ENCODE data around the gene RHBG. TPM values are rescaled to one million over a fixed set of nuclear protein-coding genes. Genes with fewer than 3 reads are reported as not detected.
A peak's percentile ranks its signal among the peaks of the same experiment; 100 is the strongest.
"Not testable (repeated sequence)": the region's sequence is repeated elsewhere in the genome, so short reads cannot be mapped to it uniquely, and the experiment has no call there.

RHBG gene, protein sequence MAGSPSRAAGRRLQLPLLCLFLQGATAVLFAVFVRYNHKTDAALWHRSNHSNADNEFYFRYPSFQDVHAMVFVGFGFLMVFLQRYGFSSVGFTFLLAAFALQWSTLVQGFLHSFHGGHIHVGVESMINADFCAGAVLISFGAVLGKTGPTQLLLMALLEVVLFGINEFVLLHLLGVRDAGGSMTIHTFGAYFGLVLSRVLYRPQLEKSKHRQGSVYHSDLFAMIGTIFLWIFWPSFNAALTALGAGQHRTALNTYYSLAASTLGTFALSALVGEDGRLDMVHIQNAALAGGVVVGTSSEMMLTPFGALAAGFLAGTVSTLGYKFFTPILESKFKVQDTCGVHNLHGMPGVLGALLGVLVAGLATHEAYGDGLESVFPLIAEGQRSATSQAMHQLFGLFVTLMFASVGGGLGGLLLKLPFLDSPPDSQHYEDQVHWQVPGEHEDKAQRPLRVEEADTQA
- total RNA-seq (under 1 TPM; 0.16 to 1.00 (median 0.40) TPM), polyA plus RNA-seq (1 to 10 TPM; 1.3 to 3.5 TPM)

DNA sequence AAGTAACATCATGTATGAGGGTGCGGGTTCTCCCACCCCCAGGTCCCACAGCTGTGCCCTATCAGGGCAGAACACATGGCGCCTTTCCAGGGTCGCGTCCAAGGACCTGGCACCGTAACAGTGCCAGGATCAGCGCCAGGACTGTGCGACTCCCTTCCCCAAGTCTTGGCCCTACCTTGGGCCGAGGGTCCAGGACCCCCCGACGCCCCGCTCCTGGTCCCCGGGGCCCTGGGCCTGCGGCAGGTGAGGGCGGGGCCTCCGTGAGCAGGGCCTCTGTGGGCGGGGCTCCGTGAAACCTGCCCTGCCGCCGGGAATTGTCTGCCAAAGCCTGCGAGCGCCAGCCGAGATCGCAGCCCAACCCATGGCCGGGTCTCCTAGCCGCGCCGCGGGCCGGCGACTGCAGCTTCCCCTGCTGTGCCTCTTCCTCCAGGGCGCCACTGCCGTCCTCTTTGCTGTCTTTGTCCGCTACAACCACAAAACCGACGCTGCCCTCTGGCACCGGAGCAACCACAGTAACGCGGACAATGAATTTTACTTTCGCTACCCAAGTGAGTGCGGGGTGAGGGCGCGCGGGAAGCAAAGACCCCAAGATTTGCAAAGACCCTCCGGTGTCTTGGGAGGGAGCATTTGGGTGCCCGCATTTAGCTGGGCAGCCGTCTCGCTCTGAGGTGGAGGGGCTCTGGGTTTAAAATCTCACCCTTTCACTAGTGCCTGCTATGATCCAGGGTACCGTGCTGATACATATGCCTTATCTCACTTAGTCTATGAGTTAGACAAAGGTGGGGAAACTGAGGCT, at the start of gene RHBG:
Gene RHBG, plus strand, starts transcription at position 323 of the 796 bp plus-strand sequence. Its CDS starts 39 bp downstream, at position 362.
- intact Hi-C loops (cut with DNase I) = no loop called here
- Histone ChIP-seq H3K9me3 (no peaks in the 10 kb centered on the region), H3K27ac (no peak within 1 kb of the TSS), H3K27me3 (no peaks in the 10 kb centered on the region), H3K4me1 (peaks cover 7 to 9% (median 8%) of the 10 kb centered on the region in 3 donors), H3K4me3 (peak within 1 kb of the TSS; percentile 28 to 53 (median 44)), H3K36me3 (no peaks in the 10 kb centered on the region)
- peak; percentile 80 to 94 (median 86) for DNase-seq
- 3 to 4% methylated on average over 36 to 48 of the region's 48 CpGs for whole genome bisulfite sequencing, 2 donors
- no peak for TF ChIP-seq CTCF (IDR thresholded peaks at IDR 0.05)
- no peak for FAIRE-seq
- peak; percentile 93 to 97 (median 96) for ATAC-seq

DNA sequence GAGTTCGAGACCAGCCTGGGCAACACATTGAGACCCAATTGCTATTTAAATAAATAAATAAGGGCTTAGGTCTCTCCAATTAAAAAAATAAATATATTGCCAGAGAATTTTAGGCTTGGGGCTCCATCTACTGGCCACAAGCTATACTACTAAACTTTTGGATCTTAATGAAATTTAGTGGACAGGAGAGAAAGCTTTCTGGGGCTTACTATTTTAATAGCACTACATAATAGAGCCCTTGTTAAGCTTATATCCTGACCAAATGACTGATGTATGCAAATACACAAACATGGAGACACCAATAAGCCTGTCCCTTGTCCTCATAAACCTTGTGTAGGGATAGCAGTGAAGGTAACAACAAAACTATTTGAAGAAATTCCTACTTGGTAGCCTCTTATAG, 49.3 kb upstream of the RHBG start:
- peaks cover 6 to 83% (median 70%) of the 10 kb centered on the region in 3 donors for H3K36me3 ChIP-seq
- H3K9me3 ChIP-seq = no peaks in the 10 kb centered on the region
- peak in 2 of 4 donors; percentile 9 to 31 for TF ChIP-seq CTCF (IDR thresholded peaks at IDR 0.05)
- no peaks in the 10 kb centered on the region for H3K4me1 ChIP-seq
- intact Hi-C loops (cut with DNase I) = loop anchor here in 1 of 3 donors (10.0 kb wide), 1 partner anchor 175 kb away; no protein-coding TSS in a partner anchor
- DNase-seq (no peak), ATAC-seq (peak in 1 of 4 donors; percentile 36), FAIRE-seq (no peak)
- H3K4me3 ChIP-seq = no peak overlapping the region
- no peak overlapping the region for H3K27ac ChIP-seq
- no peaks in the 10 kb centered on the region for H3K27me3 ChIP-seq
- WGBS, 2 donors = 85 to 91% methylated on average over 1 of the region's 1 CpG

DNA sequence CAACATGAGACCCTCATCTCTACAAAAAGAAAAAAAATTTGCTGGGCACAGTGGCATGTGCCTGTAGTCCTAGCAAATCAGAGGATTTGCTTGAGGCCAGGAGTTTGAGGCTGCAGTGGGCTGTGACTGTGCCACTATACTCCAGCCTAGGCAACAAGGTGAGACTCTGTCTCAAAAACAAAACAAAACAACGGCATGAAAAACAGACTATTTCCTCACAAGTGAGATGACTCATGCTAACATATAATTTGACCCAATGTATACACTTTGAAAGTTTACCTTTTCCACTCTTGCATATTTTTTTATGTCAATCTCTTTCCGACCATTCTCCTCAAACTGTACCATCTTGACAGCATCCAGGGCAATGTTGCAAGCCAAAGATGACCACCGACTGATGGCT, 48.5 kb upstream of the RHBG start:
- TF ChIP-seq CTCF (IDR thresholded peaks at IDR 0.05) = no peak
- Histone ChIP-seq H3K36me3 (peaks cover 6 to 87% (median 62%) of the 10 kb centered on the region in 3 donors), H3K9me3 (no peaks in the 10 kb centered on the region), H3K4me3 (no peak overlapping the region), H3K4me1 (no peaks in the 10 kb centered on the region), H3K27me3 (no peaks in the 10 kb centered on the region), H3K27ac (no peak overlapping the region)
- no peak for FAIRE-seq
- intact Hi-C loops (cut with DNase I) = no loop called here
- WGBS, 2 donors = 77 to 82% methylated on average over 3 of the region's 3 CpGs
- DNase-seq = no peak
- ATAC-seq = no peak

- H3K4me3 ChIP-seq; DNase-seq; intact Hi-C loops (cut with DNase I); H3K27ac ChIP-seq; H3K4me1 ChIP-seq; ATAC-seq; H3K27me3 ChIP-seq; H3K9me3 ChIP-seq; FAIRE-seq: not testable (repeated sequence)
- peaks cover 5 to 61% (median 37%) of the 10 kb centered on the region in 3 donors for H3K36me3 ChIP-seq
- 95 to 96% methylated on average over 9 of the region's 9 CpGs for WGBS, 2 donors
These were observed 45.8 kb upstream of the RHBG start for GRCh38 chr1:156323179-156323578.

DNA sequence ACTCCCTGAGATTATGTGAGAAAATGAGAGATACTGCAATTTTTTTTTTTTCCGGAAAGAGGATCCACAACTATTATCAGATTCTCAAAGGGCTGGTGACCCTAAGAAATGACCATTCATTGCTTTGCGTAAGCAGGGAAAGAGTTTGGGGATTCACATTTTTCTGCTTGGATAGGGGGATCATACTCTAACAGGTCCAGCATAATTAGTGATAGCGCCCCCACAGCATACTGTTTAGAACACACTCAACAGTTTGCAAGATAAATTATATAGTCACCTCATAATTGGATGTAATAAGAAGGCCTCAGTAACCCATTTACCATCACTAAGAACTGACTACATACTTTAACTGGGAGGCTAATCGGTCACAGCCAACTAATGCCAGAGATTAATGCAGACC, 32.8 kb upstream of the RHBG start:
- Histone ChIP-seq H3K27ac (no peak overlapping the region), H3K27me3 (no peaks in the 10 kb centered on the region), H3K9me3 (no peaks in the 10 kb centered on the region), H3K4me3 (peak overlapping the region in 1 of 4 donors; percentile 87), H3K4me1 (peaks cover 15 to 18% (median 17%) of the 10 kb centered on the region in 3 donors), H3K36me3 (peaks cover 2 to 29% (median 5%) of the 10 kb centered on the region in 3 donors)
- DNase-seq (no peak), FAIRE-seq (no peak), ATAC-seq (no peak)
- intact Hi-C loops (cut with DNase I) = no loop called here
- TF ChIP-seq CTCF (IDR thresholded peaks at IDR 0.05) = no peak
- 70 to 74% methylated on average over 4 of the region's 4 CpGs for WGBS, 2 donors

Measured in pancreas (tissue), 10 donors.